ENCODE measurements around the gene FIGN. TPM values are rescaled to one million over a fixed set of nuclear protein-coding genes. Genes with fewer than 3 reads are reported as not detected.

The FIGN gene
- total and polyA plus RNA-seq, 2 of the 13 experiments (the other 11 are each of a cell fraction or from before 2014, with no cell fraction given) = 6.6 to 6.7 TPM

GRCh38 chr2:163735685-163736432, at the start of gene FIGN (continued):
- peak; percentile 34 for TF ChIP-seq MED8 (CRISPR knock-in tag; IDR thresholded peaks at IDR 0.05; ENCODE audit: insufficient replicate concordance)
- no peak for TF ChIP-seq ZNF768 (CRISPR knock-in tag; IDR thresholded peaks at IDR 0.05)
- TF ChIP-seq ZNF589 (CRISPR knock-in tag; conservative IDR thresholded peaks at IDR 0.05) = peak; percentile 74
- no peak for TF ChIP-seq HNF1A (IDR thresholded peaks at IDR 0.05; ENCODE audit: low read depth)
- no peak for TF ChIP-seq HNF1A (CRISPR knock-in tag; IDR thresholded peaks at IDR 0.05; ENCODE audit: borderline replicate concordance)
- no peak for TF ChIP-seq ZMYM3 (CRISPR knock-in tag; IDR thresholded peaks at IDR 0.05)
- peak; percentile 46 for TF ChIP-seq ZNF614 (CRISPR knock-in tag; IDR thresholded peaks at IDR 0.05; ENCODE audit: borderline replicate concordance)
- TF ChIP-seq ZBED4 (CRISPR knock-in tag; IDR thresholded peaks at IDR 0.05; ENCODE audit: borderline replicate concordance) = peak; percentile 39; the same call in 1 of the 2 replicates
- peak; percentile 89 for TF ChIP-seq ZNF263 (CRISPR knock-in tag; IDR thresholded peaks at IDR 0.05)
- no peak for TF ChIP-seq SYNCRIP (IDR thresholded peaks at IDR 0.05; ENCODE audit: insufficient read depth, low read depth, low read length)
- no peak for TF ChIP-seq ZNF264 (CRISPR knock-in tag; IDR thresholded peaks at IDR 0.05)
- TF ChIP-seq EEA1 (CRISPR knock-in tag; IDR thresholded peaks at IDR 0.05; ENCODE audit: borderline replicate concordance) = no peak
- TF ChIP-seq ZNF326 (CRISPR knock-in tag; IDR thresholded peaks at IDR 0.05; ENCODE audit: borderline replicate concordance) = no peak
- TF ChIP-seq ZNF850 (CRISPR knock-in tag; conservative IDR thresholded peaks at IDR 0.05) = no peak
- TF ChIP-seq ZNF564 (CRISPR knock-in tag; IDR thresholded peaks at IDR 0.05) = no peak; the same call in 1 of the 2 replicates
- no peak for TF ChIP-seq ZNF660 (CRISPR knock-in tag; IDR thresholded peaks at IDR 0.05; ENCODE audit: borderline replicate concordance, low read depth)
- peak; percentile 49; the same call in 1 of the 2 replicates for TF ChIP-seq ARID5B (CRISPR knock-in tag; IDR thresholded peaks at IDR 0.05)

Measured in HepG2 (cell line).